ENCODE measurements around the gene GPR85.
A peak's percentile ranks its signal among the peaks of the same experiment; 100 is the strongest.
"Not testable (repeated sequence)": the region's sequence is repeated elsewhere in the genome, so short reads cannot be mapped to it uniquely, and the experiment has no call there.

GPR85 gene, protein sequence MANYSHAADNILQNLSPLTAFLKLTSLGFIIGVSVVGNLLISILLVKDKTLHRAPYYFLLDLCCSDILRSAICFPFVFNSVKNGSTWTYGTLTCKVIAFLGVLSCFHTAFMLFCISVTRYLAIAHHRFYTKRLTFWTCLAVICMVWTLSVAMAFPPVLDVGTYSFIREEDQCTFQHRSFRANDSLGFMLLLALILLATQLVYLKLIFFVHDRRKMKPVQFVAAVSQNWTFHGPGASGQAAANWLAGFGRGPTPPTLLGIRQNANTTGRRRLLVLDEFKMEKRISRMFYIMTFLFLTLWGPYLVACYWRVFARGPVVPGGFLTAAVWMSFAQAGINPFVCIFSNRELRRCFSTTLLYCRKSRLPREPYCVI

DNA sequence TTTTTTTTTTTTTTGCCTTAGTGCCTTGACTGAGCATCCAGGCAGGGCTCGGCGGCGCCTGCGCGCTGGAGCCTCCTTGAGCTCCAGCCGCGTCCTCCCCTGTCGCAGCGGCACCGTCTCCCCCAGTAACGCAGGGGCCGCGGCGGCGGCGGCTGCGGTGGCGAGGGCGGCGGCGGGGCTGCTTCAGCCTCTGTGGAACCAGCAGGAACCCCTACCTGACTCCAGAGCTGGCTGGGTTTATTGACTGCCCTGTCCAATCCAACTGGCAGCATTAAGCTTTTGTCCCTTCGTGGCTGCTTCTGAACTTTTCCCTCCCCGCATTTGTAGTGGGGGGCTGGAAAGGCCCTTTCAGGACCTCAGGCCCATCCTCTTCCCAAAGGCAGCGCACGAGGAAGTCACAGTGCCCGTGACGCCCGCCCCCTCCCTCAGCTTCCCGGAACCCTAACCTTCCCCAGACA is at the start of gene GPR85:
Gene GPR85 (minus strand): TSS at position 397 of the 458 bp plus-strand sequence. CDS start 2,106 bp downstream, outside the sequence.
- peak; percentile 1 for DNase-seq

DNA sequence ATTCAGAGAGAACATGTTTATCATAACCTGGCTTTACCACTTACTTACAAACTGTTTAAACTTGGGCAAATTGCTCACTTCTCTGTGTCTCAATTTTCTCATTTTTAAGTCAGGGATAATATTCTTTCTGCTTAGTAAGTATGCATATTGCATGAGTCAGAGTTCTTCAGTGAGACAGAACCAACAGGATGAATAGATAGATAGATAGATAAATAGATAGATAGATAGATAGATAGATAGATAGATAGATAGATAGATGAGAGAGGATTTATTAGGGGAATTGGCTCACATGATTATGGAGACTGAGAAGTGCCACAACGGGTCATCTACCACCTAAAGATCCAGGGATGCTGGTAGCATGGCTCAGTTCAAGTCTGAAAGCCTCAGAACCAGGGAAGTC is 47.4 kb upstream of the GPR85 start:
- no peak for DNase-seq

DNA sequence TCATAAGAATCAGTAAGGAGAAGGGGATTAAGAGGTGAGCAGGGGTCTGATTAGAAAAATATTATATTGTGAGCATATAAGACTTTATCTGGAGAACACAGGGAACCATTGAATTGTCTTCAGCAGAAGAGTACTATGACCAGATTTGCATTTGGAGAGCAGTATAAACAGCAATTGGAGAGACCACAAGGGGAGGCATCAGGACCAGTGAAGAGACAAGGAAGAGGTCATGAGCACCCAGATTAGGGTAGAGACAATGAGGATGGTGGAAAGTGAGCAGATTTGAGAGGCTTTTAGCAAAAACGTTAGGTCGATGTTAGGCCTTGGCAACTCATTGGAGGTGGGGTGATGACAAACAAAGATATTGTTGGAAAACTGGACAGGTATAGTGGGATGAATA is 44.7 kb upstream of the GPR85 start:
- no peak for DNase-seq

DNA sequence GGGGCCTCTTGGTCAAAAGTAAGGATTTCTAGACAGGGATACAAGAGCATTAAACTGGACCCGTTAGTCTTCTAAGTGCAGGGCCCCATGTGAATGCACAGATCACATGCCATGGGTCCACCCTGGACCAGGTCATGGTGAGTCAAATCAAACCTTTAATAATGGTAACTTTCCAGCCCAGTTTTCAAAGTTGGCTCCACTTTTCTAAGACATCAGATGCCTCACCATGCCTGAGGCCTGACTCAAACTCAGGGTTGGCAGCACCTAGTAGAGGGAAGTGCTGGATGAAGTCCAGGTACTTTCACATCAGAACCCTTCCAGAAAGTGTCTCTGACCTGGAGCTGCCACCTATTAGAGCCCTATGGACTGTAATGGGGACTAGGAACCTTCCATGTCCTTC is 41.4 kb upstream of the GPR85 start:
- DNase-seq, result no peak

DNA sequence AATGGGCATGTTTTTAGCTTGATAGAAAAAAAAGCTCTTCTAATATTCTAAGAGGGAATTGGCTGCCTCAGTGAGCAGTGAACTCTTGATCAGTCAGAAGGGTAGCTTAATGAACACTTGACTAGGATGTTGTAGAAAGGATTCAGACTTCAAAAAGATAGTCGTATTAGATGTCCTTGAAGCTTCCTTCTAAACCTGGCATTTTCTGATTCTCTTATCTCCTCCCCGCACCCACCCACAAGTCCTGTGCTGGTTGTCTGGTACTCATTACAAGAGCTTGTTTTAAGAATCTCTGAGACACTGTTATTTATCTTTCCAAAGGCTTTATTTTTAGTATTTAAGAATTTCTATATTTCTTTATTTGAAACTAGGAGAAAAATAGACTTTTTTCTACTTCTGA is 39.1 kb upstream of the GPR85 start:
- DNase-seq, result no peak

DNA sequence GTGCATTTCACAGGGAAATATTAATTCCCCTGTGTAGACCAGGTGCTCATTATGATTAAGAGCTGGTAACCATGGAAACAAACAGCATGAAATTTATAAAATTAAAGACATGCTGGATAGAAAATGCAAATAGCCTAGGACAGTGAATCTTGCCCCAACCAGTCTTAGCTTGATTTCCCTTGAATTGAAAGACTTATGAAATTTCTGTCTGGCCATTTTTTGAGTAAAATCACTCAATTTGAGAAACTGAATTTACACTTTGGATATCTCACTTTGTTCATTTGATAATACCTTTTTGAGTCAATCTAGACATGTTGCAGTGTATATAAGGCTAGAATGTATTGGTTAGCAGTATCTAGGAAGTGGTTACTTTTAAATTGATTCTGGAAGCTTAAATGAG is 36.1 kb upstream of the GPR85 start:
- DNase-seq, result no peak

DNA sequence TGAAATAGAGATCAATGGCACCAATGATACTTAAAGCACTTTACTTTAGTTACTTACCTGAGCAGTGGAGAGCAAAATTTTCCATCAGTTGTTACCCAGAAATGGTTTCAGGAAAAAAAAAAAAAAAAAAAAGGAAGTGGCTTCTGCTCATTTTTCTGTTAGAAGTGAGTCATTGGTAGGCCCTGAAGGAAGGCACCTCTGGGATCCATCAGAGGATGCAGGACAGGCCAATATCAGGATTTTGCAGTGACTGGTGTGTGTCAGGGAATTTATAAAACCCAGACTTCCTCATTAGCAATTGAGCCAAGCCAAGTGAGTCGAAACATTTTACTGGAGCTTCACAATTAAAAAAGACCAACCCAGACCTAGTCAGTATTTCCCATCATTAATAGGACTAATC is 34.0 kb upstream of the GPR85 start:
- DNase-seq, result no peak

DNA sequence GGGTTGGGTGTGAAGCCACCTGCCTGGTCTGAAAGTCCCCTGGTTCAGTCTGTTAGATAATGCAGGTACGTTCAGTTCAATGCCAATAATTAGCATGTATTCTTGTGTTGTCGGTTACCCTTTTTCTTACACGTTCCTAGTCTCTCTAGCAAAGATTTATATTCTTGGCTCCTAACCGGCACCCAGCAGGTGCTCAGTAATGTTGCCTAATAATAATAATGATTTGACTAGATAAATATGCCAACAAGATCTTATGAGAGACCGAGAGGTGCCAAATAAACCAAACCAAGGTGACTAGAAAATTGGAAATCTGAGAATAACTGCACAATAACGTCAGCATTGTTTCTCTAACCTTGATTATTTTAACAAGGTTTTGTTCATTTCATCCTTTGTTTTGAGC is 32.8 kb upstream of the GPR85 start:
- no peak for DNase-seq

DNA sequence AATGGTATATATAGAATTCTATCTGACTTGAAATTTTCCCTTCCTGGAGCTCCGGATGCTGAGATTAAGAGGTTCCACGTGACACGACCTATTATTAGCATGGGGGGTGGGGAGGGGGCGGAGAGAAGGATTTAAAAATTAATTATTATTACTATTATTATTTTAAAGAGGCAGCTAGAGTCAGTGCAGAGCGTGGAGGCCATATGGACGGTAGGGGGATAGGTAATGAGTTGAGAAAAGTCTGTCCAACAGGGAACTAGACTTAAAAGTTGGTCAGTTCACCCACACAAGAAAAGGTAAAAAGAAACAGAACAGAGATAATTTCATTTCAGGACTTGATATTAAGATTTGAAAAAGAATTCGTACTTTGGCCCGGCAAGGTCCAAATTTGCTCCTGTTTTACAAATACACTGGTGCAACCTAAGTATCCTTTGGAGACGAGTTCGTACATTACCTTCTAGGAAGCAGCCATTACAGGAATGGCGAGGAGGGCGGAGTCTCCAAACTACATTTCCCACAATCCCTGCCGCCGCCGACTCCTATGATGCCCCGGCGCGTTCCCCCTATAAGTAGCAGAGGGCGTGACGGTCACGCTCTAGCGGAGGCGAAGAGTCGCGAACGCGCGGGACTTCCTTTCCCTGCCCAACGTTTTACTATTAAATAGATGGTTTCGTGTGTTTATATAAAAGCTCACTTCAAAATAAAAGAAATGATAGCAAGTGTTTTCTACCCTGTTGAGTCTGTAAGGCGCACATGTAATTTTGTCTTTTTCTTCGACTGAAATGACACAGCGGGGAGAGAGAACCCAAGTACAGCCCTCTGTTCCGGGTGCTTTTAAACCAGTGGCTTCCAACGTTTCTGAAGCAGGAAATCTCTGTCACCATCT is 31.7 kb upstream of the GPR85 start, which contains the start of gene SMIM30:
Gene SMIM30 (minus strand): TSS at position 481 of the 886 bp plus-strand sequence. CDS start 976 bp downstream, outside the sequence.
- DNase-seq, result no peak

DNA sequence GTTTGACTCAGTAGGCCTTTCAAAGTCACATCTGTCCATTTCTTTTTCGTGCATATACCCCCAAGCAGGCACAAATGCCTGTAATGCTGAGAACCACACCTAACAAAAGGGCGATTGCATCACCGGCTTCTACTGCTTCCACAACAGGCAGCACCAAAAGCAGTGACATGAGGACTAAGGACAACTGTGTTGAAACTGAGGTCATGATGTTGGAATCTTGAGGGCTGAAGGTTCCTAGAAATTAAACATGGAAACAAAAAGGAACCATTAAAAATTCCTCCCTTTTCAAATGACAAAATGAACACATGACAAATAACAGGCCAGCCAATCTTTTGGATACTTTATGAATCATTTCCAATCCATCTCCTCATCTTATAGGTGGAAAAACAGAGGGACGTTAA is 30.7 kb upstream of the GPR85 start:
- not testable (repeated sequence) for DNase-seq

DNA sequence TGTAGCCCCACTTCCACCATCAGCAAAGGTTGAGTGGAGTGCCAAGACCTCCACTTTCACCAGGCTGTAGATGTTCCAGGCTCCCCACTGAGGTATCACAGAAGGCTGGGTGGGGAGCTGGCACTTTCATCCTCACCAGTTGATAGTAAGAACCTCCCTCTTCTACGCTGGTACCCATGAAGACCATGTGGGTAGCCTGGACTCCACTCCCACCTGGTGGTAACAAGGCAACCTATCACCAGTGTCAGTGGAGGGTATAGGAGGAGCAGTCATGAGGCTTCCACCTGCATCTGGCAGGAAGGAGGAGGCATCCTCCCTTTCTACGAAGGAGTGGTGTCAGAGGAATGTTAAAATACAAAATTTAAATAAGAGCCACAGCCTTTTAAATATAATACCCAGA is 27.3 kb upstream of the GPR85 start:
- no peak for DNase-seq

DNA sequence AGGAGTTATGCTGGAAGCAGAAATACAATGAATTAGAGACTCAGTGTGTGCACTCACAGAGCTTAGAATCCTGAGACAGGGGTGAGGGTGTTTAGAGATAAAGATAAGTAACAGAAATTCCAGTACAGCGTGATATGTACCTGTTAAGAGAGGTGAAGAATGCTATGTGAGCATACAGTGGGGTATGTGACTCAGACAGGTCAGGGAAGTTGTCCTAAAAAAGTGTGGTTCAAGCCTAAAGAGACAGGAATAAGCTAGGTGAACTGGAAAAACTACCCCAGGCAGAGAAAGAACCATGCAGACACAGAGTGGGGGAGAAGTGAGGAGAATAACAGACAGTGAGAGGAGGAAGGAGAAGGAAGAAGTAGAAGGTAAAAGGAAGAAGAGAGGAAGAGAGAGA is 23.1 kb upstream of the GPR85 start:
- DNase-seq, result no peak

DNA sequence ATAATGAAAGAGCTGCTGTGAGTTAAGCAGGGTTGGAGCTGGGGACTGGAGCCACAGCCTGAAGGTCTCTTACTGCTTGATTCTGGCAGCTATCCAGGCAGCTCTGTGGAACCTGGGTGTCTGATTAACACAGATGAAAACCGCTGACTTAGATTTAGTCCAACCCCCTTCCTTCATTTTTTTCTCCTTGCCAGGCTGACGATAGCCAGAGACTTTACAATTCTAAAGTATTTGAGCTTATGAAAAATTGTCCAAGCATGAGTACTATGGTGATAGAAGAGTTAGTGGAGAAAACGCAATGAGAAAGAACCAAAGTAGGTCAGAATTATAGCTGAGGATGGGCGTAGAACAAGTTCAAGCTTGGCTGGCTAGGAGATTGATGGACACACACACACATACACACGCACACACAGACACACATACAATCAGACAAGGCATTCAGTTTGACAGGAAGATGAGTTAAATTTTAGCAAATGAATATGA is 13.5 kb upstream of the GPR85 start:
- no peak for DNase-seq

DNA sequence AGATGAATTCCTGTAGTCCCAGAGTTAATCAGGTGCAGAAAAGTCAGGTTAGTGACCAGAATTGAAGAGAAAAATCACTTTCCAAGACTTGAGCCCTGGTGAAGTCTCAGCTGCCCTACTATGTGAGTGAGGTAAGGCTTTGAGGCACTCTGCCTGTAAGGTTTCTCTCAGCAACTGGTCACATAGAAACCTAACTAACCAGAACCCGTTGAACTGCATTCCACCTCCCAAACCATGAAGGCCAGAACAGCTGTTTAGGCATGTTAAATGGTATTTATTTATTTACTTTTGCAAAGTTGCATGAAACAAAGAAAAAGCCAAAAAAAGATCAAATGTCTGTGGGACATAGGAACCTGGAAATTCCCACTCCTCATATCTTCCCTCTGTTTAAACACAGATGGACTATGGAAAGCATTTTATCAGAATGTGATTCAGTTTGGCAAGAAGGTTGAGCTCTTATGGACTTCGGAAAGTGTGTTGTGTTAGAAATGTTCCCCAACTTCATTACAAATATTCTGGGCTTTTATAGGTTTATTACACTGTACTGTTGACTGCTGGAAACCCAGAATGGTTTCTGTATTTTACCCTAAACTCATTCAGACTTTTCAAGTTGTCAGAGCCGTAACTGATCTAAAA is 12.8 kb upstream of the GPR85 start:
- DNase-seq, result no peak

DNA sequence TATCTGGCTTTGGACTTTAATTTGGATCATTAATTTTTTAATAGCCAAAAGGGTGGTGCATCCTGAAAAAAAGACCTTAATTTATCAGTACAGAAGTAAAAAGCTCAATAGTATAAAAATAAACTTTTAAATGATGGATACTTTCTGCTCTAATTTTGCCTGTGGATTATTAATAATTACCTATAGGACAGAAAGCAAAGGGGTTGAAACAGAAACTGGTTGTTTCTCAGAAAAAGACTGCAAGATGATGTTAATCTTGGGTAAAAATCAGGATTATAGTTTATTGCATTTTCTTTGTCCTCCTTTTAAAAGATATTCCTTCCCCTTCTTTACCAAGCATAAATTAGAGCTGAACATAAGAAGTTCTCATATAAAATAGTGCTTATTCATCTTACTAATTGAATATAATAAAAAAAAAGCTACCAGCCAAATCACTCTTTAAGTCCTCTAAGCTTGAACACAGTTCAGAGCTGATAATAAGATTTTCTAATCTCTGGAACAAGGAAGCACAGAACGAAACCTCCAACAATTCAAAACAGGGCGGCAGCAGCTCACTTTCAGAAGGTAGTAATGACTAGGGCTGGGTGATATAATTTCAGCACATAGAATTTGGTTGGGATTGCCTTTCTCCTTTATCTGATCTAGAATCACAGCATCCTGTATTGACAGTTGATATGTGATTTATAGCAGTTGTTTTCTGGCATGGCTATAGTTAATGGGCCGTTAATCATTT is 8.1 kb upstream of the GPR85 start:
- no peak for DNase-seq

DNA sequence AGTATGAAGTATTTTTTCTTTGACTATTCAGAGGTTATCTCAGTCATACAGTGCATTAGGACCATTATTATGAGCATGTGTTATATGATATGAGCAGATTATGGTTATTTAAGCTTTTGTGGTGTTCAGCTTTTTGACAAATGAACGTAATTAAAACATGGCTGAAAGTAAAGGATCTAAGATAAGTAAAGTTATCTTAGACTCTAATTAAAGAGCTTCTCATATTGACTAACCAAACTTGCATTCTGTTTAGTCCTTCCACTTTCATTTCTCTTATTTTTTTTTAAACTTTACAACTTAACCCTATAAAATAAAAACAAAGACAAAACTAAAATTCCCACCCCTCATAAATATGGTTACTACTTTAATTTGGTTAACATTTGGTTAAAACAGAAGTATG is 6.9 kb upstream of the GPR85 start:
- DNase-seq, result no peak

DNA sequence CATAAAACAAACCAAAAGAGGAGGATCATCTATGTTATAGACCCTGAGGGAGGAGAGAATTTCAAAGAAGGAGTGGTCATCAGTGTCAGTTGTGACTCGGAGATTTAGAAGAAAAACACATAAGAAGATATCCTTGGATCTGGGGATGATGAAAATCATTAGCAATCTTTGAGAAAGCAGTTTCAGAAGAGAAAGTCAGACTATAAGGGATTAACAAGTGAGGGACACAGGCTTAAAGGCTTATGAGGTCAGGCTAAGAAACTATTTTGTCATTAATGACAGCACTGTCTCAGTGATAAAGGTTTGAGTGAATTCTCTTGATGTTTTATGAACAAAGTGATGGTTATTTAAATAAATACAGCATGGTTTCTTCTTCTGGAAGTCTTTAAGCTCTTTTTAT is 6.1 kb upstream of the GPR85 start:
- DNase-seq, result no peak

DNA sequence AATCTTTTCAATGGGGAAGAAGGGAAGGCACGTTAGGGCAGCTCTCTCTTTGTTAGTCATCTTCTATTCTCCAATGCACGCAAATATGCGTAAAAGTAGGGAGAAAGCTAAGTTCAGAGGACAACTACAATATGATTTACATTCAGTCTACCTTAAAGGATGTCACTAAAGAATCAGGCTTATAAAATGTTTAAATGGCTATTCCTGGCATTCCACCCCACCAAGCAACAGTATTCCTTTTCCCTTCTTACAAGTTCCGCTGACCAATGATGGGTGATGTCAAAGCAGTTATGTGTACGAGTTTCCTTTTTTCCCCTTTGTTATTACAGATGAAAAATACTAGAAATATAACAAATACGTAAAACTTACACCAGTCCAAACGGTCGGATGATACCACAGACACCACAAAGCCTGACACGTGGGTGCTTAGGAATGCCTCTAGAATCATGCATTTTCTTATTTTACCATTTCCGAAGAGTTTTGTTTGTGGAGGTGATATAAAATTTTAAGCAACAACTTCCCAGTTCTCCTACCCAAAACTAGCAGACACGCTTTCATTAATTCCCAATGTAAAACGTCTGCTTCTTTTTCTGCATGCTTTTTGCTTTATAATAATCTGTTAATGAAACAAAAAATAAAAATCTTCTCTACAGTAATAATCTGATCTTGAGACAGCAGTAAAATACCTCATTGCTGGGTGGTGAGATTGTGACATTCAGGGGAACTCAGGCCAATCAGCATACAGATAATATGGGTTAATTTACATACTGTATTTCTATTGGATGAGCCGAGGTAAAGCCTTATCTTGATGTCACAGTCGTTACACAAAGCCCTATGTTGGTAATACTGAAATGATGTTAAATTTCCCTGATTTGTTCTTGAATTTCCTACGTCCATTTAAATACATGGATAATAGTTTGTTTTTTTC is 708 bp upstream of the GPR85 start:
- DNase-seq, result no peak

DNA sequence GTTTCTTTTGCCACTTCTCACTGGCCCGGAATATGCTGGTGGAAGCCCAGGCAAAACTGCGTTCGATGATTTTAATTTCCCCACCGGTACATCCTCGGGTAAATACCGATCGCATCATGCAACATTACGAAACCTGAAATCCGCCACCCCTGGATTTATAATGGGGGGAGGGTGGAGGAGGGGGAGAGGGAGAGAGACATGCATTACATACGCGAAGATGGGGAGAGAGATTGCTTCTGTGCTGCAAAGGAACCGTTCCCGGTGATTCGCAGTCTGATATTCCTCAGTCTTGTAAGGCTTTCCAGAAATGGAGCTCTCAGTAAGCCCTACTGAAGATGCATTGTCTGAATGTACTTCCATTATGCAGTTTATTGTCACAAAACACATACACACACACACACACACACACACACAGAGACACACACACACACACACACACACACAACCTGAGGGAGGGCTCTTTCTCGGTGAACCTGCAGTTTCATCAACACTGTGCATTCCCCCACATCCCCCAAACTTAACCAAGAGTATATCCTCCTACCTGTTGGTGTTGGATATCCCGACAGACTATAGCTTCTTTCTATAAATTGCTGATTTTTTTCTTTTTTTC is 741 bp downstream of the GPR85 start:
- DNase-seq, result no peak

DNA sequence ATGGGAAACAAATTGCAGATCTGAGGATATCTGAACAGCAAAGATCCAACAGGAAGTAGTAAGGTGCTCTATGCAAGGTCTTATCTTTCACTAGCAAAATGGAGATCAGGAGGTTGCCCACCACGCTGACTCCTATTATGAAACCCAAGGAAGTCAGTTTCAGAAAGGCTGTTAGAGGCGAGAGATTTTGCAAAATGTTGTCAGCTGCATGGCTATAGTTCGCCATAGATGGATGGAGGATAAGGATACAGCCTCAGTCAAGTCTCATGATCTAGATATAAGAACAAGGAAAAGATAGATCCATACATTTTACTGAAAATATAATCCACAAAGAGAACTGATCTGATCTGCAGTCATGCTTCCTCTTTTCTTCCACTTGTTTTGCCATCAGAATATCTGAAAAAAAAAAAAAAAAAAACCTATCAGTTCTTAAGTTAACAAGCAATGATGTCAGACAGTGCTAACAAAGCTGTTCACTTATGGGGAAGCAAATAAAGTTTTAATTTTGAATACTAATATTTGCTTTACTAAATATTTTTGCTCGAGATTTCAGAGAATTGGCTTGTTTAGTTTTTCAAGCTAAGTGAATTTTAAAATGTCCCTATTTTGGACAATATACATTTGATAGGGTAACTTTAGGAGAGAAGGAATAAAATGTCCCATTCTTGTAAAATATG is 2.0 kb downstream of the GPR85 start:
- no peak for DNase-seq
